ENCODE measurements around the gene CFAP69.
"Not testable (repeated sequence)": the region's sequence is repeated elsewhere in the genome, so short reads cannot be mapped to it uniquely, and the experiment has no call there.

CFAP69 gene

GRCh38 chr7:90232430-90232829 is 12.5 kb upstream of the CFAP69 start:
- DNase-seq, result no peak

- DNase-seq, result no peak
Measured at GRCh38 chr7:90233569-90233968, 11.4 kb upstream of the CFAP69 start.

- no peak for DNase-seq
Measured at GRCh38 chr7:90236721-90237289, 8.2 kb upstream of the CFAP69 start.

- DNase-seq, result no peak
Measured at GRCh38 chr7:90238022-90238421, 7.0 kb upstream of the CFAP69 start.

- DNase-seq, result no peak
Measured at GRCh38 chr7:90238583-90238982, 6.4 kb upstream of the CFAP69 start.

GRCh38 chr7:90239050-90239449 is 5.9 kb upstream of the CFAP69 start:
- DNase-seq, result no peak

GRCh38 chr7:90239625-90240228 is 5.2 kb upstream of the CFAP69 start:
- no peak for DNase-seq

GRCh38 chr7:90242369-90243168 is 2.4 kb upstream of the CFAP69 start:
- DNase-seq, result no peak

GRCh38 chr7:90243556-90243955 is 1.4 kb upstream of the CFAP69 start:
- DNase-seq, result no peak

GRCh38 chr7:90244565-90244908 is 437 bp upstream of the CFAP69 start:
- no peak for DNase-seq

GRCh38 chr7:90246171-90246570 is 1.2 kb downstream of the CFAP69 start:
- no peak for DNase-seq

GRCh38 chr7:90248706-90249105 is 3.7 kb downstream of the CFAP69 start:
- no peak for DNase-seq

GRCh38 chr7:90250601-90251303 is 5.8 kb downstream of the CFAP69 start:
- no peak for DNase-seq

- no peak for DNase-seq
Measured at GRCh38 chr7:90251304-90251635, 6.3 kb downstream of the CFAP69 start.

- not testable (repeated sequence) for DNase-seq
Measured at GRCh38 chr7:90256011-90256410, 11.0 kb downstream of the CFAP69 start.

- DNase-seq, result no peak
Measured at GRCh38 chr7:90256778-90257177, 11.8 kb downstream of the CFAP69 start.

GRCh38 chr7:90261441-90261840 is 16.5 kb downstream of the CFAP69 start:
- DNase-seq, result no peak

GRCh38 chr7:90262438-90262837 is 17.5 kb downstream of the CFAP69 start:
- DNase-seq, result no peak

GRCh38 chr7:90266808-90267207 is 21.8 kb downstream of the CFAP69 start:
- DNase-seq, result no peak

- DNase-seq, result no peak
Measured at GRCh38 chr7:90267263-90267858, 22.4 kb downstream of the CFAP69 start.

- DNase-seq, result no peak
Measured at GRCh38 chr7:90269163-90269562, 24.2 kb downstream of the CFAP69 start.

- no peak for DNase-seq
Measured at GRCh38 chr7:90270431-90271178, 25.6 kb downstream of the CFAP69 start.

GRCh38 chr7:90271753-90272152 is 26.8 kb downstream of the CFAP69 start:
- no peak for DNase-seq
